H1 (cell line): ENCODE measurements around the gene SEL1L3. TPM values are rescaled to one million over a fixed set of nuclear protein-coding genes. Genes with fewer than 3 reads are reported as not detected.

Experiments
- CBX8 ChIP-seq: fragments of 300-800, 300-1000 bp; sonication (generic); IDR thresholded peaks from 2 replicates; pipeline ENCODE4 v1.7.1; 2016; ENCODE audit warnings: low read depth, low read length, borderline replicate concordance
- CEBPB ChIP-seq: IDR thresholded peaks from 2 replicates; pipeline ENCODE4 v1.6.1; 2012; ENCODE audit warnings: low read depth, low read length
- CHD1 ChIP-seq: IDR thresholded peaks from 2 replicates; pipeline ENCODE4 v1.6.1; 2012; ENCODE audit warnings: low read depth, low read length, improper control_type of control experiment
- CHD7 ChIP-seq: fragments of 300-600 bp; sonication (generic); IDR thresholded peaks from 2 replicates; pipeline ENCODE4 v1.7.1; 2012; ENCODE audit warnings: low read length, moderate library complexity, mild to moderate bottlenecking, inconsistent platforms; ENCODE audit not compliant: insufficient replicate concordance
- CREB1 ChIP-seq: IDR thresholded peaks from 2 replicates; pipeline ENCODE4 v1.6.1; 2012; ENCODE audit warnings: inconsistent platforms
- GABPA ChIP-seq: IDR thresholded peaks from 2 replicates; pipeline ENCODE4 v1.6.1; 2011; ENCODE audit warnings: mild to moderate bottlenecking, low read length, moderate library complexity, borderline replicate concordance; ENCODE audit not compliant: insufficient read depth
- JUN ChIP-seq: IDR thresholded peaks from 2 replicates; pipeline ENCODE4 v1.6.1; 2011; ENCODE audit warnings: low read depth, mild to moderate bottlenecking, improper control_type of control experiment, low read length
- JUND ChIP-seq: IDR thresholded peaks from 2 replicates; pipeline ENCODE4 v1.6.1; 2011; ENCODE audit warnings: mild to moderate bottlenecking, improper control_type of control experiment, low read length
- KDM5A ChIP-seq: fragments of 200-600 bp; IDR thresholded peaks from 2 replicates; pipeline ENCODE4 v1.7.1; 2012; ENCODE audit warnings: mild to moderate bottlenecking, low read length, inconsistent platforms, mixed read lengths
- MAX ChIP-seq: IDR thresholded peaks from 2 replicates; pipeline ENCODE4 v1.6.1; 2012; ENCODE audit warnings: inconsistent platforms
- RFX5 ChIP-seq: IDR thresholded peaks from 2 replicates; pipeline ENCODE4 v1.6.1; 2011; ENCODE audit warnings: low read depth, low read length, improper control_type of control experiment, borderline replicate concordance
- SIN3A ChIP-seq, 2 experiments: IDR thresholded peaks in 1 of 2; conservative IDR thresholded peaks in 1 of 2; 2 replicates each; pipeline ENCODE4 v1.6.1; 2011 to 2012; ENCODE audit warnings: low read length in 2 of 2, improper control_type of control experiment in 1 of 2, low read depth in 1 of 2, mild to moderate bottlenecking in 1 of 2
- SIRT6 ChIP-seq: IDR thresholded peaks from one replicate; pipeline ENCODE4 v1.7.1; 2012; ENCODE audit warnings: low read length, inconsistent platforms
- polyA plus RNA-seq, 7 experiments: library from polyadenylated mRNA; depleted of rRNA in 3 of 7; stranded (reverse) in 5 of 7; unstranded in 2 of 7; fragments of >200 nt in 5 of 7; fragments of 200-250 nt in 2 of 7; gene quantifications; 1 replicate in 5 of 7; 2 replicates in 1 of 7; 4 replicates in 1 of 7; pipeline versions ENCODE4 v1.2.1 to v1.2.3, GENCODE V29; 2011 to 2013; ENCODE audit warnings: missing spikeins in 2 of 7, mixed read lengths in 2 of 7
- total RNA-seq: library from RNA; stranded (reverse); fragmentation: NEBNext Ultra II Directional; extraction: Animal tissue kit (Norgen Biotek cat#: 25700); gene quantifications from 2 replicates; pipeline ENCODE4 v1.2.1, GENCODE V29; 2021

The SEL1L3 gene
- total and polyA plus RNA-seq, 2 of the 8 experiments (the other 6 are each of a cell fraction or from before 2014, with no cell fraction given): 18.2 to 54.0 TPM

- TF ChIP-seq CHD7: no peak
- TF ChIP-seq RFX5: no peak
- no peak for TF ChIP-seq CBX8
- no peak for TF ChIP-seq JUN
- no peak for TF ChIP-seq CREB1
- TF ChIP-seq MAX: no peak
- no peak for TF ChIP-seq SIRT6
- TF ChIP-seq KDM5A: no peak
- TF ChIP-seq JUND: no peak
- TF ChIP-seq CEBPB: no peak; the same call in 1 of the 2 replicates
- TF ChIP-seq CHD1: no peak
- no peak for TF ChIP-seq SIN3A (conservative IDR thresholded peaks at IDR 0.05 in 1 of 2, IDR thresholded peaks at IDR 0.05 in 1 of 2; ENCODE audit: low read depth in 1 of 2, low read length in 2 of 2)
- no peak for TF ChIP-seq GABPA
These were observed 62.5 kb downstream of the SEL1L3 start (continued) for GRCh38 chr4:25800245-25800644.
